ENCODE results near the gene NEUROG2. TPM values are rescaled to one million over a fixed set of nuclear protein-coding genes. Genes with fewer than 3 reads are reported as not detected.
"Not testable (repeated sequence)": the region's sequence is repeated elsewhere in the genome, so short reads cannot be mapped to it uniquely, and the experiment has no call there.

The NEUROG2 gene
- polyA plus RNA-seq (ENCODE audit: low read depth in 6 of 6) = not detected

DNA sequence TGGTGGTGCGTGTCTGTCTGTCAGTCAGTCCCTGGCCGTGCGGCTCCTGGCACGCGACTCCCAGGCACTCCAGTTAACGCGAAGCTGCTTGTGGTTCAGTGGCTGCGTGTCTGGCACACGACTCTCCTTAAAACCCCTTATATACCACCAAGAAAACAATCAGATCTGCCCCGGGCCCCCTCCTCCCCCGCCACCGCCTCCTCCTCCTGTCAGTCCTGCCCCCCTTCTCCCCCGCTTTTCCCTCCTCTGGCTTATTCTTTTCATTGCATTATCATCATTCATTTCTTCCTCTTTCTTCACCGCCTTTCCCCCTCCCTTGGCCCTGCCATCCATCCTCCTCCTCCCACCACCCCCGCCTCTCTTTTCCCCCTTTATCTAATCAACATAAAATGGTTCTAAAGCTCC is at the start of gene NEUROG2:
NEUROG2 (minus strand) TSS at position 115 of the 405 bp plus-strand sequence. CDS start 705 bp downstream, outside the sequence.
- Mint-ChIP-seq H3K9me3 (peaks cover 0 to 46% (median 12%) of the 10 kb centered on the region in 7 donors), H3K36me3 (peaks cover 11 to 29% of the 10 kb centered on the region in 2 donors), H3K4me1 (peaks cover 49 to 57% (median 54%) of the 10 kb centered on the region in 3 donors), H3K4me3 (peak within 1 kb of the TSS; percentile 81 to 99 (median 94)), H3K27ac (peak within 1 kb of the TSS in 4 of 6 donors; percentile 34 to 97 (median 82)), H3K27me3 (peaks cover 89 to 94% (median 94%) of the 10 kb centered on the region in 3 donors)
- no peak for DNase-seq
- ATAC-seq (ENCODE audit: low read depth in 2 of 2) = peak in 1 of 2 donors; percentile 3

DNA sequence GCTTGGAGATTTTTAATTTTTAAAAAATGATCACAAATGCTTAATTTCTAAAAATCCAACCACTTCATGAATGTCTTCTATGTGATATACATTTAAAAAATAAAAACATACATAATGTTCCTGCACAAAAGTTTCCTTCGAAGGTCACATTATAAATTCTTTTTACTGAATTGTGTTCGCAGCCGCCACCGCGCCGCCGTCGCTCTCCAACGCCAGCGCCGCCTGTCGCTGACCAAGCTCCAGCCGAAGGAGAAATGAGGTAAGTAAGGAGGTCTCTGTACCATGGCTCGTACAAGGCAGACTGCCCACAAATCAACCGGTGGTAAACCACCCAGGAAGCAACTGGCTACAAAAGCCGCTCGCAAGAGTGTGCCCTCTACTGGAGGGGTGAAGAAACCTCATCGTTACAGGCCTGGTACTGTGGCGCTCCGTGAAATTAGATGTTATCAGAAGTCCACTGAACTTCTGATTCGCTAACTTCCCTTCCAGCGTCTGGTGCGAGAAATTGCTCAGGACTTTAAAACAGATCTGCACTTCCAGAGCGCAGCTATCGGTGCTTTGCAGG is 48.8 kb upstream of the NEUROG2 start:
- ATAC-seq (ENCODE audit: low read depth in 2 of 2) = no peak
- no peak for DNase-seq
- H3K4me3 Mint-ChIP-seq = no peak overlapping the region
- peaks cover 0 to 5% of the 10 kb centered on the region in 2 donors for H3K36me3 Mint-ChIP-seq
- no peaks in the 10 kb centered on the region for H3K27me3 Mint-ChIP-seq
- H3K27ac Mint-ChIP-seq = no peak overlapping the region
- H3K9me3 Mint-ChIP-seq = peaks cover 0 to 3% (median 0%) of the 10 kb centered on the region in 7 donors
- H3K4me1 Mint-ChIP-seq = peaks cover 6 to 11% (median 8%) of the 10 kb centered on the region in 3 donors

DNA sequence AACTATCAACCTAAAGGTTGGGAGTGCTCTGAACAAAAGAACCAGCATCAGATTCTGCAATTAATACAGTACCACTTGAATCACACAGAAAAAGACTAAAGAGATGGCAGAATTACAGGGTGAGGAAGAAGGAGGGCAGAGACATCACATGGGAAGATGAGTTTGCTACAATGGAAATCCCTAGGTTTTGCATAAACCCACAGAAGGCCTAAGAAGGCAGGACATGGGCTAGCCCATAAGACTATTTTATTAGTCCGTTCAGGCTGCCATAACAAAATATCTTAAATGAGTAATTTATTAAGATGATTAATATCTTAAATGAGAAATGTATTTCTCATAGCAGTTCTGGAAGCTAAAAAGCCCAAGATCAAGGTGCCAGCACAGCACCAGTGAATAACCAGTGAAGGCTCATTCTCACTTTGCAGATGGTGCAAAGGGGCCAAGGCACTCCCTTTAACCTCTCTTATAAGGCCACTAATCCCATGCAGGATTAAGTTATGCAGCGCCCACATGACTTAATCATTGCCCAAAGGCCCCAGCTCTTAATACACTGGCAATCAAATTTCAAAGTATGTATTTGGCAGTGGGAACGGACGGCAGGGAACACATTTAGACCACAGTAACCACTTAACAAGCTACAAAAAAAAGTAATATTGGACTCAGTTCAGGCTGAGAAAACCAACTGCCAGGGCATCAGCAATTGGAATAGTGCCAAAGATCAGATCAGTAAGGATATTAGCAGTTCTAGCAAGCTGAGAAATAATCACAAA is 47.6 kb upstream of the NEUROG2 start:
- DNase-seq = no peak
- Mint-ChIP-seq H3K4me3 (no peak overlapping the region), H3K27ac (no peak overlapping the region), H3K9me3 (peaks cover 0 to 3% (median 0%) of the 10 kb centered on the region in 7 donors), H3K36me3 (peaks cover 0 to 7% of the 10 kb centered on the region in 2 donors), H3K27me3 (no peaks in the 10 kb centered on the region), H3K4me1 (peaks cover 9 to 16% (median 11%) of the 10 kb centered on the region in 3 donors)
- no peak for ATAC-seq (ENCODE audit: low read depth in 2 of 2)

DNA sequence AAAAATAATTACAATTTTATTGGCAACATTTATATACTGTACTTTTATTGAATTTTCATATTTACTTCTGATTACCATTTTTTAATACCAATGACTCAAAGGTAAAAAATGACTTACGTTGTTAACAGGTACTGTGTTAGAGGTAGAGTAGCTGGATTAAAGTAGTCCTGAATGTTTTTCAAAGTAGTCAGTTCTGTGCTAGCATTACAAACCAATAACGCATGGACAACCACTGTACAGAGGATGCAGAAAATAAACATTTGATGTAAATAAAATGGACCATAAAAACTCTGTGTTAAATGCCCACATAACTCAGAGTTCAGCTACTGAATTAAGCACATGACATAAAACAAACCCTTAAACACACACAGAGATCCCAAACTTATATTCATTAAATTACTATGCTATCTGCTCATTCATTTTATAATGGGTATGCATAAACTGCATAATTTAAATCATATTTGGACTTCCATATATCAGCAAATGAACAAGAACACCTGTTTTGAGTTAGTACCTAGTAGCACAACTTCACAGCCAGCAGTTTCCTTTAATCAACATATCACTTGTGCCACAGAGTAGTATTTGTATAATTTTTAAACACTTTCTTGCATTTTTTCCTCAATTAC is 46.4 kb upstream of the NEUROG2 start:
- Mint-ChIP-seq H3K4me1 (peaks cover 9 to 16% (median 11%) of the 10 kb centered on the region in 3 donors), H3K4me3 (no peak overlapping the region), H3K9me3 (peaks cover 0 to 3% (median 0%) of the 10 kb centered on the region in 7 donors), H3K36me3 (peaks cover 0 to 8% of the 10 kb centered on the region in 2 donors), H3K27me3 (no peaks in the 10 kb centered on the region), H3K27ac (no peak overlapping the region)
- no peak for ATAC-seq (ENCODE audit: low read depth in 2 of 2)
- no peak for DNase-seq

DNA sequence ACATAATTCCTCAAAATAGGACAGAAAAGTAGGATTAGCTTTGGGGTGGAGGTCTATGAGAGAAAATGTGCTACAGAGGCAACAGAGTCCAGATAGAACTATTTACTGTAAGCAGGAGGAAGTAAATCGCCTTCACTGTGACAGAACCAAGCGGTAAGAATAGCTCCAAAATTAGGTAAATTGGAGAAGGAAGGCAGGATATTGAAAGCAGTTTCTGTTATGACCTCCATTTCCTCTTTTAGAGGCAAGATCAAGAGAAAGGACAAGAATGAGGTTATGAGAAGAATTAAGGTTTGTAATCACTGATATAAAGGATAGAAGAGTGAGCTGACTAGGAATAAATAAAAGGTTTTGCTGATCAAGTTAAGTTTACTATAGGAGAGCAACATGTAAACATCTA is 44.1 kb upstream of the NEUROG2 start:
- peak; percentile 87 to 96 for ATAC-seq (ENCODE audit: low read depth in 2 of 2)
- DNase-seq = peak; percentile 31
- Mint-ChIP-seq H3K4me1 (peaks cover 9 to 16% (median 11%) of the 10 kb centered on the region in 3 donors), H3K9me3 (no peaks in the 10 kb centered on the region), H3K36me3 (peaks cover 0 to 4% of the 10 kb centered on the region in 2 donors), H3K27ac (peak overlapping the region in 5 of 6 donors; percentile 2 to 88 (median 23)), H3K4me3 (peak overlapping the region in 4 of 8 donors; percentile 4 to 34 (median 5)), H3K27me3 (no peaks in the 10 kb centered on the region)

DNA sequence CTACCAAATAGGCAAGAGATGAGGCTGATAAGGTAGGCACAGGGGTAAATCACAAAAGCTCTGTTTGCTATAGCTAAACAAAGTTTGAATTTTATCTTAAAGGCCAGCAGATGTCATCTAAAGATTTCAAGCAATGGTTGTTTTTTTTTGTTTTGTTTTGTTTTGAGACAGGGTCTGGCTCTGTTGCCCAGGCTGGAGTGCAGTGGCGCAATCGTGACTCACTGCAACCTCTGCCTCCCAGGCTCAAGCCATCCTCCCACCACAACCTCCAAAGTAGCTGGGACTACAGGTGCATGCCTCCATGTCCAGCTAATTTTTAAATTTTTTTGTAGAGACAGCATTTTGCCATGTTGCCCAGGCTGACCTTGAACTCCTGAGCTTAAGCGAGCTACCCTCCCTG is 43.1 kb upstream of the NEUROG2 start:
- H3K36me3 Mint-ChIP-seq = peaks cover 0 to 4% of the 10 kb centered on the region in 2 donors
- no peak for ATAC-seq (ENCODE audit: low read depth in 2 of 2)
- H3K4me1 Mint-ChIP-seq = peaks cover 9 to 16% (median 11%) of the 10 kb centered on the region in 3 donors
- no peak overlapping the region for H3K27ac Mint-ChIP-seq
- no peak for DNase-seq
- H3K4me3 Mint-ChIP-seq = no peak overlapping the region
- peaks cover 0 to 2% (median 0%) of the 10 kb centered on the region in 7 donors for H3K9me3 Mint-ChIP-seq
- no peaks in the 10 kb centered on the region for H3K27me3 Mint-ChIP-seq

DNA sequence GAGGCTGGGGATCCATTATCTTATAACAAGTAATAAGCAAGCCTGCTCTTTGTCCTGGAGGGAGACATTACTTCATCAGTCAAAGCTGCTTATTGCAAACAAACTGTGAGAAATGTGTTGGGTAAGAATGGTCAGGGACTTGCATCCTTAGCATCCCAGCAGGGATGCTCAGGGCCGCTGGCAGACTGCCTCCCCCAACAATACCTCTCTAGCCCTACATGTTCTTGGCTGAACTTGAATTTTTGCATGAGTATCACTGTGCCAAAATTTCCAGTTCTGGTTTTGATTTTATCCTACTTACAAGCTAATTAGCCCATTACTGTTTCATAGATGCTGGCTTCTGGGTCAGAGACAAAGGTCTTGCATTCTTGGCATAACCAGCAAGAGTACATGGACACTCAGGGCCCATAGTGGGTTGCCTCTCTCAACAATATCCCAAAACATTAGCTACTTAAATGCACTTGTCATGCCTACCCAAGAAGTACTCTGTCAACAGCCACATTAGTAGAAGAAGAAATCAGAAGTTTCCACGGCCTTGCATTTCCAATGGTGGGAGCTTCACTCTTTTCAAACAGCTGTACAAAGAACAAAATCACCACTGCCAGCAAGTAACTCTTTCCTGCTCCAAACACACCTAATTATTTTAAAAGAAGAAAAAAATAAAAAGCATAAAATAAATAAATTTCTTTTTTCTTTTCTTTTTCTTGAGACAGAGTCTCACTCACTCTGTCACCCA is 41.9 kb upstream of the NEUROG2 start:
- H3K27me3 Mint-ChIP-seq = no peaks in the 10 kb centered on the region
- ATAC-seq (ENCODE audit: low read depth in 2 of 2) (no peak), DNase-seq (no peak)
- H3K36me3 Mint-ChIP-seq = peaks cover 0 to 4% of the 10 kb centered on the region in 2 donors
- peaks cover 0 to 2% (median 0%) of the 10 kb centered on the region in 7 donors for H3K9me3 Mint-ChIP-seq
- H3K27ac Mint-ChIP-seq = no peak overlapping the region
- no peak overlapping the region for H3K4me3 Mint-ChIP-seq
- H3K4me1 Mint-ChIP-seq = peaks cover 9 to 16% (median 11%) of the 10 kb centered on the region in 3 donors

DNA sequence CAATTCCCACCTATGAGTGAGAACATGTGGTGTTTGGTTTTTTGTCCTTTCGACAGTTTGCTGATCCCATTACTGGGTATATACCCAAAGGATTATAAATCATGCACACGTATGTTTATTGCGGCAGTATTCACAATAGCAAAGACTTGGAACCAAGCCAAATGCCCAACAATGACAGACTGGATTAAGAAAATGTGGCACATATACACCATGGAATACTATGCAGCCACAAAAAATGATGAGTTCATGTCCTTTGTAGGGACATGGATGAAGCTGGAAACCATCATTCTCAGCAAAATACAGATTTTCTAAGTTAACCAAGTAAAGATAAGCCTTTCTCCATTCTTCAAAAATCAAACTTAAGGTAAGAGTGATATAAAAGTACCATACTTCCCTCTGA is 38.3 kb upstream of the NEUROG2 start:
- not testable (repeated sequence) for H3K36me3 Mint-ChIP-seq; H3K27me3 Mint-ChIP-seq; H3K27ac Mint-ChIP-seq; H3K9me3 Mint-ChIP-seq; H3K4me3 Mint-ChIP-seq; H3K4me1 Mint-ChIP-seq; ATAC-seq (ENCODE audit: low read depth in 2 of 2); DNase-seq

DNA sequence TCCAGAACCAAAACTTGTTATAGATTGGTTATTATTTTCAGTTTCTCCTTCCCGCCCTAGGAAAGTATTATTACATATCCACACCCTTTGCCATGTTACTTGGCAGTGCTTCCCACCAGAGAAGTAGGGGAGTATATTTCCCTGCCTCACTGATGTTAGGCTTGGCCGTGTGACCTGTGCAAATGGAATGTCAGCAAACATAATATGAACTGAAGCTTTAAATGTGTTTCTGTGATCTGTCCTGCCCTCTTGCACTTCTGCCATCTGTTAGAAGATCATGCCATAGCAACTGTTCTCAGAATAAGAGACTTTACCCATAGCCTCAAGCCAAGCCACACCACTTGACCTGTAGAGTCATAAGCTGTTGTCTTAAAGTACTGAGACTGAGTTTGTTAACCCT is 36.7 kb upstream of the NEUROG2 start:
- no peaks in the 10 kb centered on the region for H3K36me3 Mint-ChIP-seq
- peaks cover 0 to 2% (median 0%) of the 10 kb centered on the region in 7 donors for H3K9me3 Mint-ChIP-seq
- no peak overlapping the region for H3K4me3 Mint-ChIP-seq
- H3K4me1 Mint-ChIP-seq = no peaks in the 10 kb centered on the region
- ATAC-seq (ENCODE audit: low read depth in 2 of 2) (no peak), DNase-seq (no peak)
- no peak overlapping the region for H3K27ac Mint-ChIP-seq
- no peaks in the 10 kb centered on the region for H3K27me3 Mint-ChIP-seq

DNA sequence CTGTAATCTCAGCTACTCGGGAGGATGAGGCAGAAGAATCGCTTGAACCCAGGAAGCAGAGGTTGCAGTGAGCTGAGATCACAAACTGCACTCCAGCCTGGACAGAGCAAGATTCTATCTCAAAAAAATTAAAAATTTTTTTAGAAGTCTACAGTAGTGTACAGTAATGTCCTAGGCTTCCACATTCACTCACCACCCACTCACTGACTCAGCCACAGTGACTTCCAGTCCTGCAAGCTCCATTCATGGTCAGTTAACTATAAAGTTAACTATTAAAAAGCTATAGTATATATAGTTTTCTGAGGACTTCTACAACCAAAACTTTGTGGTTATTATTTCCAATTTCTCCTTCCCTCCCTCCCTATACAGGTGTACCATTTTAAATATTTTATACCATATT is 34.7 kb upstream of the NEUROG2 start:
- no peak overlapping the region for H3K27ac Mint-ChIP-seq
- DNase-seq (no peak), ATAC-seq (ENCODE audit: low read depth in 2 of 2) (no peak)
- H3K36me3 Mint-ChIP-seq = no peaks in the 10 kb centered on the region
- H3K27me3 Mint-ChIP-seq = no peaks in the 10 kb centered on the region
- no peaks in the 10 kb centered on the region for H3K4me1 Mint-ChIP-seq
- H3K9me3 Mint-ChIP-seq = peaks cover 0 to 2% (median 0%) of the 10 kb centered on the region in 7 donors
- no peak overlapping the region for H3K4me3 Mint-ChIP-seq

DNA sequence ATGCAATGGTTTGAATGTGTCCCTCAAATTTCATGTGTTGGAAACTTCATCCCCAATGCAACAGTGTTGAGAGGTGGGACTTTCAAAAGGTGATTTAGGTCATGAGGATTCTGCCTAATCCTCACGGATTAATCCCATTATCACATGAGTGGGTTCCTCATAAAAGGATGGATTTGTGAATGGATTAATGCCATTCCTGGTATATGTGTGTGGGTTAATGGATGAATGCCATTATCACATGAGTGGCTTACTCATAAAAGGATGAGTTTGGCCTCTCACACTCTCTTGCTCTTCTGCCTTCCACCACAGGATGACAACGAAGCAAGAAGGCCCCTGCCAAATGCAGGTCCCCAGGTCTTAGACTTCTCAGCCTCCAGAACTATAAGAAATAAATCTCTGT is 30.5 kb upstream of the NEUROG2 start:
- no peaks in the 10 kb centered on the region for H3K4me1 Mint-ChIP-seq
- H3K9me3 Mint-ChIP-seq = no peaks in the 10 kb centered on the region
- no peaks in the 10 kb centered on the region for H3K27me3 Mint-ChIP-seq
- no peak overlapping the region for H3K4me3 Mint-ChIP-seq
- ATAC-seq (ENCODE audit: low read depth in 2 of 2) (no peak), DNase-seq (no peak)
- peaks cover 0 to 13% of the 10 kb centered on the region in 2 donors for H3K36me3 Mint-ChIP-seq
- no peak overlapping the region for H3K27ac Mint-ChIP-seq

DNA sequence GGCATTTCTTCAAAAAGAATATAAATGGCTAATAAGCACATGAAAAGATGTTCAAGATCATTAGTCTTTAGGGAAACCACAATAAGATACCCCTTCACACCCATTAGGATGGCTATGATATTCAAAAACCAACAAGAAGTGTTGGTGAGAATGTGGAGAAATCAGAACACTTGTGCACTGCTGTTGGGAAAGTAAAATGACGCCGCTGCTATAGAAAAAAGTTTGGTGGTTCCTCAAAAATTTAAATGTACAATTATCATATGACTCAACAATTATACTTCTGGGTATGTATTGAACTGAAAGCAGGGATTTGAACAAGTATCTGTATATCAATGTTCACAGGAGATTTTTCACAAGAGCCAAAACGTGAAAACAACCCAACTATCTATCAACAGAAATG is 29.4 kb upstream of the NEUROG2 start:
- Mint-ChIP-seq H3K27ac (no peak overlapping the region), H3K36me3 (peaks cover 0 to 13% of the 10 kb centered on the region in 2 donors)
- ATAC-seq (ENCODE audit: low read depth in 2 of 2) = no peak

DNA sequence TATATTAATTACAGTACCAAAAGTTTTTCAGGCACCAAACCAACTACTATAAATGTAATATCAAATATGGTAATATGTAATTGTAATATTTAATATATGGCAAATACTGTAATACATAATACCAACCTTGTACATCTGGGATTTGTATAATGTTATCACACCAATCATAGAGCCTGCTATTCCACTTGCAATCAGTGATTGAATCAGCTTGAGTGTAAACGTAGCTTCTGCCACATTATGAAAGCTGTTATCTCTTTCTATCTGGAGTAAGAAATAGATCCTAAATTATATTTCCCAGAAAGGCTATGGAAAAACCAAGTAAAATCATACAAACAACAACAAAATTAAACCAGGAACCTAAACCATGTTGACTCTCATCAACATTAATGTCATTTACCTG is 24.7 kb upstream of the NEUROG2 start:
- H3K4me1 Mint-ChIP-seq = no peaks in the 10 kb centered on the region
- no peak for ATAC-seq (ENCODE audit: low read depth in 2 of 2)
- no peak overlapping the region for H3K4me3 Mint-ChIP-seq
- H3K9me3 Mint-ChIP-seq = no peaks in the 10 kb centered on the region
- DNase-seq = no peak
- H3K27ac Mint-ChIP-seq = no peak overlapping the region
- no peaks in the 10 kb centered on the region for H3K27me3 Mint-ChIP-seq
- H3K36me3 Mint-ChIP-seq = peaks cover 0 to 16% of the 10 kb centered on the region in 2 donors

More for the DNA sequence above, 29.4 kb upstream of the NEUROG2 start:
- H3K4me3 Mint-ChIP-seq = no peak overlapping the region
- no peaks in the 10 kb centered on the region for H3K4me1 Mint-ChIP-seq
- no peak for DNase-seq
- no peaks in the 10 kb centered on the region for H3K9me3 Mint-ChIP-seq
- H3K27me3 Mint-ChIP-seq = no peaks in the 10 kb centered on the region

Measured in naive B cell (primary cell).